DOHH2 (cell line): ENCODE results near the gene DOCK6.

Experiments used
- H3F3A ChIP-seq: fragments of 200-600 bp; sonication (generic), shearing (Covaris generic); 2 replicates; pipeline ENCODE4 v1.6.0; 2016; ENCODE audit warnings: antibody characterized with exemption, mild to moderate bottlenecking; ENCODE audit not compliant: control insufficient read depth, insufficient read depth
- H3K27ac ChIP-seq: fragments of 200-600 bp; sonication (generic); 2 replicates; pipeline ENCODE4 v1.5.1; 2014; ENCODE audit warnings: low read depth, mild to moderate bottlenecking, low read length, moderate library complexity
- H3K27me3 ChIP-seq: fragments of 200-600 bp; sonication (generic); 2 replicates; pipeline ENCODE4 v1.6.1; 2014; ENCODE audit warnings: mild to moderate bottlenecking, low read length, mixed read lengths; ENCODE audit not compliant: control insufficient read depth
- H3K36me3 ChIP-seq: fragments of 200-600 bp; sonication (generic); 2 replicates; pipeline ENCODE4 v1.6.1; 2014; ENCODE audit warnings: mild to moderate bottlenecking, low read length, moderate library complexity, mixed read lengths; ENCODE audit not compliant: control insufficient read depth
- H3K4me1 ChIP-seq: fragments of 200-600 bp; sonication (generic); 2 replicates; pipeline ENCODE4 v1.6.1; 2014; ENCODE audit warnings: mild to moderate bottlenecking, low read length, mixed read lengths; ENCODE audit not compliant: control insufficient read depth
- H3K4me2 ChIP-seq: fragments of 200-600 bp; sonication (generic); 2 replicates; pipeline ENCODE4 v1.6.0; 2014; ENCODE audit warnings: mild to moderate bottlenecking, low read length, moderate library complexity
- H3K4me3 ChIP-seq: fragments of 200-600 bp; sonication (generic); 2 replicates; pipeline ENCODE4 v1.5.1; 2014; ENCODE audit warnings: mild to moderate bottlenecking, low read length, mixed read lengths
- H3K79me2 ChIP-seq: fragments of 200-600 bp; sonication (generic); 2 replicates; pipeline ENCODE4 v1.6.1; 2014; ENCODE audit warnings: mild to moderate bottlenecking, low read length, mixed read lengths; ENCODE audit not compliant: control insufficient read depth
- H3K9me2 ChIP-seq: fragments of 200-600 bp; sonication (generic); replicated peaks from 2 replicates; pipeline ENCODE4 v1.6.1; 2014; ENCODE audit warnings: mild to moderate bottlenecking, low read length, mixed read lengths; ENCODE audit not compliant: control insufficient read depth
- H3K9me3 ChIP-seq: fragments of 200-600 bp; sonication (generic); 2 replicates; pipeline ENCODE4 v1.6.1; 2014; ENCODE audit warnings: antibody characterized with exemption, low read length, mixed read lengths; ENCODE audit not compliant: control insufficient read depth, insufficient read depth
- H4K20me1 ChIP-seq: fragments of 200-600 bp; sonication (generic); 2 replicates; pipeline ENCODE4 v1.6.0; 2014; ENCODE audit warnings: low read depth, mild to moderate bottlenecking, antibody characterized with exemption, low read length, moderate library complexity; ENCODE audit not compliant: control insufficient read depth, insufficient read depth
- CTCF ChIP-seq: fragments of 200-600 bp; sonication (generic); IDR thresholded peaks from one replicate; pipeline ENCODE4 v1.5.1; 2014; ENCODE audit warnings: antibody characterized with exemption, mild to moderate bottlenecking, low read depth, low read length; ENCODE audit not compliant: poor library complexity, severe bottlenecking
- EZH2phosphoT487 ChIP-seq: fragments of 200-600 bp; sonication (generic); IDR thresholded peaks from 2 replicates; pipeline ENCODE4 v1.6.1; 2017; ENCODE audit warnings: borderline replicate concordance, mild to moderate bottlenecking, antibody characterized with exemption, low read length, moderate library complexity, mixed read lengths

DOCK6 gene

GRCh38 chr19:11198769-11199424 lies 63.4 kb downstream of the DOCK6 start:
- no peak overlapping the region for H3K4me2 ChIP-seq
- peaks cover 46% of the 10 kb centered on the region for H3K4me1 ChIP-seq
- H3K9me2 ChIP-seq, result no peaks in the 10 kb centered on the region
- H3K79me2 ChIP-seq, result peaks cover 33% of the 10 kb centered on the region
- H4K20me1 ChIP-seq, result no peaks in the 10 kb centered on the region
- no peak overlapping the region for H3K4me3 ChIP-seq
- no peaks in the 10 kb centered on the region for H3K9me3 ChIP-seq
- H3F3A ChIP-seq, result peaks cover 19% of the 10 kb centered on the region
- peaks cover 32% of the 10 kb centered on the region for H3K36me3 ChIP-seq
- no peak for TF ChIP-seq CTCF
- TF ChIP-seq EZH2phosphoT487, result no peak
- no peaks in the 10 kb centered on the region for H3K27me3 ChIP-seq
- no peak overlapping the region for H3K27ac ChIP-seq

- TF ChIP-seq EZH2phosphoT487 (no peak), CTCF (no peak)
- peaks cover 46% of the 10 kb centered on the region for H3K4me1 ChIP-seq
- peak overlapping the region; percentile 90 for H3K4me2 ChIP-seq
- H3K9me3 ChIP-seq, result no peaks in the 10 kb centered on the region
- H3F3A ChIP-seq, result peaks cover 22% of the 10 kb centered on the region
- peak overlapping the region; percentile 93; the same call in 1 of the 2 replicates for H3K27ac ChIP-seq
- peaks cover 40% of the 10 kb centered on the region for H3K36me3 ChIP-seq
- peak overlapping the region; percentile 84 for H3K4me3 ChIP-seq
- H3K9me2 ChIP-seq, result no peaks in the 10 kb centered on the region
- H4K20me1 ChIP-seq, result no peaks in the 10 kb centered on the region
- H3K27me3 ChIP-seq, result no peaks in the 10 kb centered on the region
- H3K79me2 ChIP-seq, result peaks cover 40% of the 10 kb centered on the region
Observed at GRCh38 chr19:11198175-11198534, 64.2 kb downstream of the DOCK6 start.

GRCh38 chr19:11197291-11198174 lies 64.8 kb downstream of the DOCK6 start, which contains the start of gene KANK2:
TSS of gene KANK2 (minus strand) at chr19:11197545. CDS start at chr19:11194511, 3,034 bp downstream.
- Histone ChIP-seq H3K9me2 (no peaks in the 10 kb centered on the region), H3K4me2 (peak within 1 kb of the TSS; percentile 90), H3K9me3 (no peaks in the 10 kb centered on the region), H3K4me3 (peak within 1 kb of the TSS; percentile 84), H3K27me3 (no peaks in the 10 kb centered on the region), H3K4me1 (peaks cover 52% of the 10 kb centered on the region), H3K27ac (peak within 1 kb of the TSS; percentile 93), H3F3A (peaks cover 28% of the 10 kb centered on the region), H3K36me3 (peaks cover 46% of the 10 kb centered on the region), H3K79me2 (peaks cover 45% of the 10 kb centered on the region), H4K20me1 (no peaks in the 10 kb centered on the region)
- TF ChIP-seq EZH2phosphoT487 (no peak), CTCF (no peak)
